ENCODE data around the gene MOB1B.

- TF ChIP-seq, protein P1, sequence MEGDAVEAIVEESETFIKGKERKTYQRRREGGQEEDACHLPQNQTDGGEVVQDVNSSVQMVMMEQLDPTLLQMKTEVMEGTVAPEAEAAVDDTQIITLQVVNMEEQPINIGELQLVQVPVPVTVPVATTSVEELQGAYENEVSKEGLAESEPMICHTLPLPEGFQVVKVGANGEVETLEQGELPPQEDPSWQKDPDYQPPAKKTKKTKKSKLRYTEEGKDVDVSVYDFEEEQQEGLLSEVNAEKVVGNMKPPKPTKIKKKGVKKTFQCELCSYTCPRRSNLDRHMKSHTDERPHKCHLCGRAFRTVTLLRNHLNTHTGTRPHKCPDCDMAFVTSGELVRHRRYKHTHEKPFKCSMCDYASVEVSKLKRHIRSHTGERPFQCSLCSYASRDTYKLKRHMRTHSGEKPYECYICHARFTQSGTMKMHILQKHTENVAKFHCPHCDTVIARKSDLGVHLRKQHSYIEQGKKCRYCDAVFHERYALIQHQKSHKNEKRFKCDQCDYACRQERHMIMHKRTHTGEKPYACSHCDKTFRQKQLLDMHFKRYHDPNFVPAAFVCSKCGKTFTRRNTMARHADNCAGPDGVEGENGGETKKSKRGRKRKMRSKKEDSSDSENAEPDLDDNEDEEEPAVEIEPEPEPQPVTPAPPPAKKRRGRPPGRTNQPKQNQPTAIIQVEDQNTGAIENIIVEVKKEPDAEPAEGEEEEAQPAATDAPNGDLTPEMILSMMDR (IDR thresholded peaks at IDR 0.05): no peak
- TF ChIP-seq POLR2A (IDR thresholded peaks at IDR 0.05): no peak
Observed at GRCh38 chr4:71026086-71026485, 123.9 kb downstream of the MOB1B start.
